ENCODE measurements around the gene SNX13. TPM values are rescaled to one million over a fixed set of nuclear protein-coding genes. Genes with fewer than 3 reads are reported as not detected.

SNX13 gene, protein sequence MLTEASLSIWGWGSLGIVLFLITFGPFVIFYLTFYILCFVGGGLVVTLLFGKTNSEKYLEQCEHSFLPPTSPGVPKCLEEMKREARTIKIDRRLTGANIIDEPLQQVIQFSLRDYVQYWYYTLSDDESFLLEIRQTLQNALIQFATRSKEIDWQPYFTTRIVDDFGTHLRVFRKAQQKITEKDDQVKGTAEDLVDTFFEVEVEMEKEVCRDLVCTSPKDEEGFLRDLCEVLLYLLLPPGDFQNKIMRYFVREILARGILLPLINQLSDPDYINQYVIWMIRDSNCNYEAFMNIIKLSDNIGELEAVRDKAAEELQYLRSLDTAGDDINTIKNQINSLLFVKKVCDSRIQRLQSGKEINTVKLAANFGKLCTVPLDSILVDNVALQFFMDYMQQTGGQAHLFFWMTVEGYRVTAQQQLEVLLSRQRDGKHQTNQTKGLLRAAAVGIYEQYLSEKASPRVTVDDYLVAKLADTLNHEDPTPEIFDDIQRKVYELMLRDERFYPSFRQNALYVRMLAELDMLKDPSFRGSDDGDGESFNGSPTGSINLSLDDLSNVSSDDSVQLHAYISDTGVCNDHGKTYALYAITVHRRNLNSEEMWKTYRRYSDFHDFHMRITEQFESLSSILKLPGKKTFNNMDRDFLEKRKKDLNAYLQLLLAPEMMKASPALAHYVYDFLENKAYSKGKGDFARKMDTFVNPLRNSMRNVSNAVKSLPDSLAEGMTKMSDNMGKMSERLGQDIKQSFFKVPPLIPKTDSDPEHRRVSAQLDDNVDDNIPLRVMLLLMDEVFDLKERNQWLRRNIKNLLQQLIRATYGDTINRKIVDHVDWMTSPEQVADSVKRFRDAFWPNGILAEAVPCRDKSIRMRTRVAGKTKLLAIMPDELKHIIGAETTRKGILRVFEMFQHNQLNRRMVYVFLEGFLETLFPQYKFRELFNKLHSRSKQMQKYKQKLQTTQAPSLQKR
- 10 to 100 TPM; 23.9 to 46.6 (median 44.8) TPM for polyA plus RNA-seq (ENCODE audit: insufficient read depth in 1 of 5, insufficient read length in 5 of 5, low replicate concordance in 1 of 5)
- long read RNA-seq, donor 1, full-length matches to known transcripts: 5 of 14 reads
- long read RNA-seq, donor 1, partial matches to known transcripts: 9 of 14 reads
- long read RNA-seq, donor 1, other reads (novel, unspliced or antisense): 0 of 14 reads
- long read RNA-seq, donor 2, full-length matches to known transcripts: 5 of 5 reads
- long read RNA-seq, donor 2, partial matches to known transcripts: 0 of 5 reads
- long read RNA-seq, donor 2, other reads (novel, unspliced or antisense): 0 of 5 reads
- long read RNA-seq, donor 3, full-length matches to known transcripts: 5 of 5 reads
- long read RNA-seq, donor 3, partial matches to known transcripts: 0 of 5 reads
- long read RNA-seq, donor 3, other reads (novel, unspliced or antisense): 0 of 5 reads
- long read RNA-seq, donor 4, full-length matches to known transcripts: 2 of 8 reads
- long read RNA-seq, donor 4, partial matches to known transcripts: 6 of 8 reads
- long read RNA-seq, donor 4, other reads (novel, unspliced or antisense): 0 of 8 reads
- long read RNA-seq, donor 5, full-length matches to known transcripts: 10 of 25 reads
- long read RNA-seq, donor 5, partial matches to known transcripts: 15 of 25 reads
- long read RNA-seq, donor 5, other reads (novel, unspliced or antisense): 0 of 25 reads
- long read RNA-seq, donor 6, full-length matches to known transcripts: 4 of 14 reads
- long read RNA-seq, donor 6, partial matches to known transcripts: 10 of 14 reads
- long read RNA-seq, donor 6, other reads (novel, unspliced or antisense): 0 of 14 reads
- long read RNA-seq, donor 7, full-length matches to known transcripts: 1 of 1 reads
- long read RNA-seq, donor 7, partial matches to known transcripts: 0 of 1 reads
- long read RNA-seq, donor 7, other reads (novel, unspliced or antisense): 0 of 1 reads
- long read RNA-seq, donor 8, full-length matches to known transcripts: 1 of 1 reads
- long read RNA-seq, donor 8, partial matches to known transcripts: 0 of 1 reads
- long read RNA-seq, donor 8, other reads (novel, unspliced or antisense): 0 of 1 reads

DNA sequence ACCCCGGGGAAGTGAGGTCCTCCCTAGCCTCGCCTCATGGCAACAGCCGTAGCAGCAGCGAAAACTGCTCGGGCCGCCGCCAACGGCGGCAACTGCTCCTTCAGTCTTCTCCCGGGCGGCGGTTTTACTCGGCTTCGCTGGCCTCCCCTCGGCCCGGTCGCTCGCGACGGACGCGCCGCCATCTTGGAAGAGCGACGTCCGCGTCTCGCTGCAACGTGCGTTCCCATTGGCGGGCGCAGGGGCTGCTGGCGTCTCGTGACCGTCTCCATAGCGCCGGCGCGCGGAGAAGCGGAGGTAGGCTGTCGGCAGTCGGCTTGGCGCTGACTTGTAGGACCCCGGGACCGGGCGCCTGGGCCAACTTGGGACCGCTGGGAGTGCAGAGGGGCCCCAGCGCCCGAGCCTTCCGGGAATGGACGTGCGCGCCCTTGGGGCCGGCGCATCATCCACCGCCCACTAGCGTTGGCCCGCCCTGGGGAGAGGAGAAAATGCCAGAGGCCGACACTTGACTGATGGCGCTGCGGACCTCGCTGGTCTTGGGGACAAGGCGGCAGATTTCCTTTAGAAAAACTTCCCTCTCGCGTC is at the start of gene SNX13:
Gene SNX13, minus strand, starts transcription at position 193 of the 582 bp plus-strand sequence. CDS start 199 bp downstream, outside the sequence.
- peak; percentile 89 to 91 for DNase-seq

DNA sequence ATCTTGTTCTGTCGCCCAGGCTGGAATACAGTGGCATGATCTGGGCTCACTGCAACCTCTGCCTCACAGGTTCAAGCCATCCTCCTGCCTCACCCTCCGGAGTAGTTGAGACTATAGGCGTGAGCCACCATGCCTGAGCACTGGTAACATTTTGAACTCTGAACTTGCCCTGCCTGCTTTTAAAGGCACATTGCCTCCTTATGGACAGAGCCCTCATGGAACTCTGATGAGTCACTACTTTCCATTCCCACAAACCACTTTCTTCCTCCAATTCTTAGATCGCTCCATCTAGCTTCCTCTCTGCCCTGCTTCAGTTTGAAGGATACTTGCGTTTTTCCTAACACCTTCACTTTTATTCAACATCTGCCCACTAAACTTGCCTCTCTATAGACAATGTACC is 49.3 kb upstream of the SNX13 start:
- DNase-seq: no peak

DNA sequence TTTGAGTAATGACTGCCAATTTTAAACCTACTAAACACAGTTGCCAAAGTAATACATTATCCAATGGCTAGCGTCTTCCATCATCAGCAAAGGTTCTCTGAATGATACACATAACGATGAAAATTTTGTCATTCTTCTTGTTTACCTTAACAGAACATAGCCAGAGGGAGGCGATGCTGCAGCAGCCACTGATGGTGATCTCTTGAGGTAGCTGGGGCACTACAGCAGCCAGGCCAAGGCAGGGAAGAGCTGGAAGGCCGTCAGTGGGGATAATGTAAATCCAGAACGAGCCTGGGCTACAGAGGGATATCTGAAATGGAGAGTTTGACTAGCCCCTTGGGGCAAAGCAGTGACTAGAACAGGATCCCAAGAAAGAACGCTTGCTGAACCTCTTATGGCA is 48.6 kb upstream of the SNX13 start:
- no peak for DNase-seq

DNA sequence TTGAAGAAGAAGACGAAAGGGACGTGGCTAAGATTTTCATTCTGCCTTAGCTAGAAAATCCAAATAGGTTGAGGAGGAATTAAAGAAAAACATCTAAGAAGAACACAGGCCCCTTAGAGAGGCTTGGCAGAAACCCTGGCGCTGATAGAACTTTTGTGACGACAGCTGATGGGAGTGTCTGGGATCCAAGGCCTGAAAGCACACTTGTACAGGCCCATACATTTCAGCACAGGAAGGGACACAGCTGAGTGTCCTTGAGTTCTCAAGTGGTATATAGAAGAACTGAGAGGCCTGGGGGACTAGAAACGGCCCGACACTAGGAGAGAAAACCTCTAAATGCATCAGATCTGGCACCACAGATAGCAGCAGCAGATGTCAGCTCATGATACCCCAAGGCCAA is 47.8 kb upstream of the SNX13 start:
- DNase-seq: peak; percentile 10 to 18

DNA sequence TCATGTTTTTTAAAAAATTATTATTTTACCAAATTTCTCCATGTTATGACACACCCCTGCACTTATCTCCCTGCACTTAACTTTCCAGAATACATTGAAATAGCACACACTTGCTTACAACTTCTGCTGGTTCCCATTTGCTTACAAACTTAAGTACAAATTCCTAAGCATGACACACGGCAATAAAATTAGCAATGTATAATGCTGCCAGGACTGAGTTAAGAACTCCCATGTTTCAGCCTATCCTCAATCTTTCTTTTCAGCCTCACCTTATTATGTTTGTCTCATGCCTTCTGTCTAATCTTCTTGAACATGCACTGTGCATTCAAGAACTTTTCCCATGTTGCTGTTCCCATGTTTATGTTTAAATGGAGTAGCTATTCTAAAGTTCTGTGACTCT is 46.6 kb upstream of the SNX13 start:
- DNase-seq: no peak

DNA sequence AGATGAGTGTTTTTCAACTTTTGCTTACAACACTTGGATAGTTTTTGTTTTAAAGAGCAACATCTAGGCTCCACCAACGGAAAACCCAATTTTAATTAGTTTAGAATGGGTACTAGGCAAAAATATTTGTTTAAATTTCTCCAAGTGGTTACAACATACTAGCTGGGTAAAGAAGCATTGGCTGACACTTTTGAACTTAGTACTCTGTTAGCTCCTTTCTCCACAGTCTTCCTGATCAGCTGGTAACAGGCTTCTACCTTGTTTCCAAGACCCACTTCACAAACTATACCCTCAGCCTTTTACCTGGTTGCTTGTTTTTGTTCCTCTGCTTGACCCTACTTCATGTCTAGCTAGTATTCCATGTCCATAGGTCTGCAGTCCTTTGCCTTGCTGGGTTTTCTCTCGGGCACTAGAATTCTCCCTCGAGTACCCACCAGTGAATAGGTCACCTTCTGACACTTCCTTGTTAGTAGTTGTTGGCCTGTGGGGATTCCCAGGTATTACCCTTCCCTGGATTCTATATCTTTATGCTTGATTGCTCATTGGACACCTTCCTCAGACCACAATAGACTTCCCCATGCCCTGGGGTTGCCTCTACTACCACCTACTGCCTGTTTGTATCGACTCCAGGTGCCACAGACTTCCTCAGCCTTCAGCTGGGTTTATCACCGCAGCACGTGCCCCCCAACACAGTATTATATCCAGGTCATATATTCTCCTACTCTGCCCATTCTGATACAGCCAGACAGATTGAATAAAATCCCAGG is 45.4 kb upstream of the SNX13 start:
- DNase-seq: no peak

DNA sequence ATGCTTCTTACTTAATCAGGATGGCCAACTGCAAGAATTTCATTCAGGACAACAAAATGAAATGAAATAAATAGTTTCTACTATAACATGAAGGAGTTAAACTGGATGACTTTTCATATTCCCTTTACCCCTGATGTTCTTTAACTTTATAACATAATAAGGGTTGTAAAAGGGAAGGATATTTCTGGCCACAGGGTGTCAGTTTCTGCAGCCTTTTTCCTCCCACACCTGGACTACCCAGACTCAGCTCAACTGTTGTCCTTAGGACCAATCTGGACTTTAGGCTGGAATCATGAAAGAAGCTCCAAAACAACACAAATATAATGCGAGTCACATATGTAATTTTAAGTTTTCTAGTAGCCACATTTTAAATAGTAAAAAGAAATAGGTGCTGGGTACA is 44.0 kb upstream of the SNX13 start:
- no peak for DNase-seq

DNA sequence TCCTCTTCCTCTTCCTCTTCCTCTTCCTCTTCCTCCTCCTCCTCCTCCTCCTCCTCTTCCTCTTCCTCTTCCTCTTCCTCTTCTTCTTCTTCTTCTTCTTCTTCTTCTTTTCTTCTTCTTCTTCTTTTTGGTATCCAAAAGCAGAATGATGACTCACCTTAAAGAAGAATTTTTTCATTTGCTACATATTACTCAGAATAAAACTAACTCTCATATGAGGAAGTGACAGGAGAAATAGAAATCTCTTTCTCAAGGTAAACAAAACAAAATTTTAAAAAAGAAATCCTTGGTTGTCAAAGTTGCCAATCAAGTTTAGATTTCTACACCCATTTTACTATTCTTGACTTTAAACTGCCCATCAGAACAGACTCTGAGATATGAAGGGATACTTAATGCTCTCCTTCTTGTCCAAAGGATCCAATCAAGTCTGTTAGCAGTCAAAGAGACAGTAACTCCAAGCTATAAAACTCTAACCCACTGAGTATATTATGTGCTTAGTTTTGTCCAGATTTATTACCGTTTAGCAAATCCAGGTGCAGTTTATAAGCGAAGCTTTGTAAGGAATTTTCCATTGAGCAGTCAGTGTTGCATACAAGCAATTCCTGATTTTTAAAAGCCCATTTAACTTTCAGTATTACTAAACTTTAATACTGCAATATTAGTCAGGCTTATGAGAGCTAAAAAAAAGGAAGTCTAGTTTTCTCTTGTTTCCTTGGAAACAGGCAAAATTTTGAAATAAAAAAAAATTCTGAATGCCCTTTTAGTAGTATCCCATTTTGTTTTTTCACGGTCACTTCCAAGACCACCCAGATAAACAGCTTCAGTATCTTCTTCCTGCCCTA is 43.1 kb upstream of the SNX13 start:
- DNase-seq: no peak

DNA sequence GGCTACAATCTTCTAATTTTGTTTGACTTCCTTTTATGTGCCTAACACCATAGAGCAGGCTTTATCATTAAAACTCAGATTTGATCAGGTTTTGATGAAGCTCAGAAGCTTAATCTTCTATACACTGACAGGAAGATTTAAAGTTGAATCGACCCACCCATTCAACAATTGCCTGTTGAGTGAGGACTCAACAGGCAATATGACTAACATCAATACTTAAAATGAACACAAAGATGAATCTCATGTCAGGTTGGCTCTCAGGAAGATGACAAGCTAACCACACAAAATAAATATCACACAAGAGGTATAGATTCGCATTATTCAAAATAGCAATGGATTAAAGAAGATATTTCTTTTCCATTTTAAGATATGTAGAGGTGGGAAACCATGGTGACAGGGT is 36.7 kb upstream of the SNX13 start:
- no peak for DNase-seq

DNA sequence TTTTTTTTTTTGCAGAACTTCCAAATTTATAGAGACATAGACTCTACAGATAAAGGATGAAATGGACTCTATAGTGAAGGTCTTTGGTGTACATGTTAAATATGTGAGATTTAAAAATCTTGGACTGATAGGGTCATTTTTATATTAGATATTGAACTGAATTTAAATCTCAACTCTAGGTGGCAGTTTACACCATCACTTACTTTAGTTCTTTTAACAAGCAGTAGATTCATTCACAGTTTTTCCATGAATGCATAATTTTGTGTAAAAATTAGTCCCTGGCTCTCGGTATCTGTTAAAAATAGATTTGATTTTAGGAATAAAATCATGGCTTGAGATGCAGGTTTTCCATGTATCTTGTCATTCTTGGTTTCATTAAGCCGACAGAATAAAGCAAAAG is 31.1 kb upstream of the SNX13 start:
- DNase-seq: no peak

DNA sequence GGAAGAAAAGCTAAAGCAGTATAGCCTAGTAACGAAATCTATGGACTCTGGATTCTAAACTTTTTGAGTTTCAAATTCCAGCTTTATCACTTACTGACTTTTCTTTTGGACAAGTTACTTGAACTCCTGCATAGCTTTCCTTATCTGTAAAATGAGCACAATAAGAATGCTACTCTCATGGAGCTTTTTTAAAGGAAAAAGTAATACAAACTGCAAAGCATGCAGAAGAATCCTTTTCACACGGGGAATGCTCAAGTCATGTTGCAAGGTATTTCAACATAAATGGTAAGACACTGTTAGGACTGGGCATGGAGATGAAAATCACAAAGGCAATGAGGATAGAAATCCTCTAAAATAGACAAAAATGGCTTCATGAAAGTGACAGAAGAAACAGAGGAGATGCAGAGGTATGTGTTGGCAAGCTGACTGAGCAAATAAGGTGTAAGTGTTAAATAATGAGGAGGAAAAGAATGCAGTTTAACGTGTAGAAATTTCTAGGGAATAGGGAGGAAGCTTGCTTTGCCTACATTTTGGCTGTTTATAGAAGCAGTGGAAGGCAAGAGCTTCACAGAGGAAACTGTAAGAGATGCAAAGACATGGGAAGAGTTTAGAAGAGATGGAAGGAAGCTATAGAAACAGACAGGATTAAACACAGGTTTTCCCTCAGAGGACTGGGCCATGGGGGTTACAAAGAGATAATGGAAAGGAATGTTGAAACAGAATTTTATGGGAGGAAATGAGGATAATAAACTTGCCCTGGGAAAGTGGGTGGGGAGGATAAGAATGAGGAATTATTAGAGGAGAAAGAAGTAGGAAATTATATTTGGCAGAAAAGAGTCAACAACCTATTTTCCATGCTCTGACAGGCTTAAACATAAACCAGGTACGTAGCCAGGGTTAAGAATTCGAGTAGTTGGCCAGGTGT is 28.8 kb upstream of the SNX13 start:
- no peak for DNase-seq

DNA sequence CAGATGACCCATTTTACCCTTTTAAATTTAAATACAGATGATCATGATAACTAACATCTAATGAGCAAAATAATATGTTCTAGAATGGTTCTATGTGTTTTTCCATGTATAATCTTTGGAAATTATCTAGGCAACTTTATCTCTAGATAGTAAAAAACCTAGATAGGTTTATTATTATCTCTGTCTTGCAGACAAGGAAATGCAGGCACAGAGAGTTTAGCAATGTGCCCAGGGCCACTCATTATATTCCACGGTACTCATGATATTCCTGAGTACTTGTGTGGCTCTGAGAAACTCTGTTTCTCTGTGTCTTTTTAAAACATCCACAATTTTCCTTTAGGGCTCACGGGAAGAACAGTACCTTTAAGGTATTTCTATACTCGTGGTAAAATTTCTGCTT is 26.4 kb upstream of the SNX13 start:
- DNase-seq: no peak

DNA sequence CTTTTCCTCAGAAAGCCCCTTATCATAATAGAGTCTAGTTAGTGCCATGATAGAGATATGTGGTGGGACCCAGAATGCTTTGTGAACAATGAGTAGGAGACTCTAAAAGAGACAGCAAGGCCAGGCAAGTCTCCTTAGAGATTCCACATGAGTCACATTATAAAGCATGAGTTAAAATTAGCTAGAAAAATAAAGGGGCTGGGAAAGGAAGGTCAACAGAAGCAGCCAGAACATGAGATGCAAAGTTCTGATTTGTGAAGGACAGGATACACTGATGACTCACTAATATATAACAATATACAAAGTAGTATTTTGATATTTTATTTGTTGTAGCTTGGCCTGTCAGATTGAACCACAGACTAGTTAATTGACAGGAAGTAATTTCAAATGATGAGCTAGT is 25.3 kb upstream of the SNX13 start:
- DNase-seq: no peak

DNA sequence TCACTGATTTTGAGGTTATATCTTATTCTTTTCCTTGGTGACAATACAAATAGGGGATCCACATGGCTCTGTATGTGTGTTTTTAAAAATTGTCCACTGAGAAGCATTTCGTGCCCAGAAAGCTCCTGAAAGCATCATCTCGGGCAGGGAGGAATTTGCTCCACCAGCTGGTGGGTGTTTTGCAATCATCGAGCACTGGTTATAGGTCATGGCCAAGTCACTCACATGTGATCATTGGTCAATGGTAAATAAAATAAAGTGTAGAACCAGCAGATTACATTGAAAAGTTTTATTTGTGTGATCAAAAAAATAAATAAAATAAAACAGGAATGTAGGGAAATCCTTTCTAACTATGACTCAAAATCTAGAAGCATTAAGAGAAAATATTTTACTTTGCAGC is 23.0 kb upstream of the SNX13 start:
- no peak for DNase-seq

DNA sequence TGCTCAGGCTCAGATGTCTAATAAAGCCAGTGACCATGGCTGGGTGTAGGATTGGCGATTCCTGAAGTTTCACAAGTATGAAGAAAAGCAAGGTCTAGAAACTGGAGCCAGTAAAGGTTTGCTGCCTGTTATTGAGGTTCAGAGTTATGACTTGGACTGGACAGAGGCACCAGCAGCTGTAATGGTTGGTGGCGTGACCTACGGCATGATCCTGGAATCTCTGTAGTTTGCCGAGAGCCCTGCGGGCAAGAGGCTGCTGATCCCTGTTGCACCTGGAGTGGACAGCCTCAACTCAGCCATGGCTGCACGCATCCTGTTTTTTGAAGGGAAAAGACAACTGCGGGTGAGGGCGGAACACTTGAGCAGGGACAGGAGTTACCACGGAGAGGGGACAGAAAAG is 22.4 kb upstream of the SNX13 start:
- DNase-seq: no peak

DNA sequence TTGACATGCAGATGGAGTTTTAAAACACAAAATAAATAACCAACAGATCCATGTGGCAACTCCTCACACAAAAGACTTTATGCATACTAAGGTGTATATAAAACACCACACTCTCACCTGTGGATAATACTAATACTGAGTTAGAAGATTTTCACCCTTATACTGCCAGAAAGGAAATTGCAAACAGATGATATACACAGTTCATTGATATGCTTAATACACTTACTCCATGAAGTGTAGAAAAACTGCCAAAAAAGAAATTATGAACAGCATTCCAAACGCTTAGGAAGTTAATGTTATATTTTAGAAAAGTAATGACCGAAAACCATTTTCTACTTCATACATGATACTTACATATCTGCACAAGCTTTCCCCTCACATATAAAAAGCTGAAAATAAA is 17.6 kb upstream of the SNX13 start:
- DNase-seq: no peak

DNA sequence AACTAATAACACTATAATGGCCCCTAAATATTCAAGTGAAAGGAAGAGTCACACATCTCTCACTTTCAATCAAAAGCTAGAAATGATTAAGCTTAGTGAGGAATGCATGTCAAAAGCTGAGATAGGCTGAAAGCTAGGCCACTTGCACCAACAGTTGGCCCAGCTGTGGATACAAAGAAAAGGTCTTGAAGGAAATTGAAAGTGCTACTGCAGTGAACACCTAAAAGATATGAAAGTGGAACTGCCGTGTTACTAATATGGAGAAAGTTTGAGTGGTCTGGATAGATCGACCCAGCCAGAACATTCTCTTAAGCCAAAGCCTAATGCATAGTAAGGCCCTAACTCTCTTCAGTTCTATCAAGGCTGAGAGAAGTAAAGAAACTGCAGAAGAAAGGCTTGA is 12.1 kb upstream of the SNX13 start:
- no peak for DNase-seq

All from right lung (tissue), 10 donors.